ENCODE data around the gene MAP4K4. TPM values are rescaled to one million over a fixed set of nuclear protein-coding genes. Genes with fewer than 3 reads are reported as not detected.

Gene MAP4K4
- total RNA-seq, 2 experiments from 2014 or later, result 25.2 to 25.8 TPM

DNA sequence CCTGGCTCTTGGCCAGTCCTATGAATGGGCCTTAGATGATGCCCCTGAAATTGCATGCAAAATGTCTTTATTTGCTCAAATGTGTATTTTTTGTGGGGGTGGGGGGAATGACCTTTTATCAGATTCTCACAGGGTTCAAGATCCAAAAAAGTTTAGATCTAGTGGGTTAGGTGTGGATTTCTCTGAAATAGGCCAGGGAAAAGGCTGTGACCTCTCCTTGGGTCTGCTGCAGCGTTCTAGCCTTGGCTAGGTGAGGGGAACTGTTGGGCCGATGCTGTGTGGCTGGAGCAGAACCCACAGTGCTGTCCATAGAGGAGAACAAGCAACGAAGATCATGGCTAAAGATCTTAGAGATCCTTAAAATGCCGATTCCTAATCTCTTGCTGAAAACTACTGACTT, 163.9 kb downstream of the MAP4K4 start:
- ChIA-PET CTCF (no interaction called here), POLR2A (no interaction called here)

GRCh38 chr2:101863534-101863933, 166.0 kb downstream of the MAP4K4 start:
- POLR2A ChIA-PET, result no interaction called here
- CTCF ChIA-PET, result no interaction called here

- ChIA-PET POLR2A (no interaction called here), CTCF (interaction anchor here (0.5 kb wide), 1 partner anchor 156 kb away, joined by 3 read pairs; no protein-coding TSS in a partner anchor)
Observed at GRCh38 chr2:101864426-101864825, 166.9 kb downstream of the MAP4K4 start.

DNA sequence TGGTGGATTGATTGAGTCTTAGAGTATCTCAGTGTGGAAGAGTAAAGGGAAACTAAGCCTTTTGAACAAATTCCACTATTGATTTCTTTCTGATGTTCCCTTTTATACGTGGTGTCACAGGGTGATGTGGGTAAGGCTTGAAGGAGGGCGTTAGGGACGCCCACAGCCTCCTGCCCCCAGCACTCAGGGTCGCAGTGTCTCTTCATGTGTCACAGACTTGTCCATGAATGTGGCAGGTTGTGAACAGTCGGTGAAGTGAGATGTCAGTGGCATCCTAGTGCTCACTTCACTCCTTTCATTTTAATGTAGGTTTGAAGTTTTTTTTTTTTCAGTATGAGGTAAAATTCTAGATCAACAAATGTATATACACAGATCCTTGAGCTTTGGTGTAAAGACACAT, 171.0 kb downstream of the MAP4K4 start:
- POLR2A ChIA-PET, result no interaction called here

GRCh38 chr2:101869527-101869926, 172.0 kb downstream of the MAP4K4 start:
- ChIA-PET POLR2A (no interaction called here), CTCF (no interaction called here)

More for the DNA sequence above, 171.0 kb downstream of the MAP4K4 start:
- CTCF ChIA-PET, result no interaction called here

DNA sequence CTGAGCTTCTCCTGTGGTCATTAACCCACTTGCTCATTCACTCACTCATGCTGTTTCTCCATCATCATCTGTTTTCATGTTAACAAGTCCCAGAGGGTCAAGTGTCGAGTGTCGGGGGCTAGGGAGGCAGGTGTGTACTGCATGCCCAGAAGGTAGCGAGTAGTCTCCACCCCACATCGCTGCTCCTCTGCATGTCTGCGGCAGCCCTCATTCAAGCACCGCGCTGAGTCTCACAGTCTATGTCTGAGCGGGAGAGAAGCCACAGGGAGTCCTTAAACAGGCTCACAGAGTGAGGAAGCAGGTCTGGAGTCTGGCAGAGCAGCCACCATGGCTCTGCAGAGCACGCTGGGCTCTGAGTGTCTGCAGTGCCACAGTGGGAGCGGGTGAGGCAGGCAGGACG, 172.9 kb downstream of the MAP4K4 start:
- ChIA-PET POLR2A (no interaction called here), CTCF (no interaction called here)

GRCh38 chr2:101871480-101871879, 174.0 kb downstream of the MAP4K4 start:
- ChIA-PET POLR2A (no interaction called here), CTCF (interaction anchor here (0.5 to 0.7 kb wide), 2 partner anchors 10 to 133 kb away, joined by 3 read pairs; no protein-coding TSS in a partner anchor)

DNA sequence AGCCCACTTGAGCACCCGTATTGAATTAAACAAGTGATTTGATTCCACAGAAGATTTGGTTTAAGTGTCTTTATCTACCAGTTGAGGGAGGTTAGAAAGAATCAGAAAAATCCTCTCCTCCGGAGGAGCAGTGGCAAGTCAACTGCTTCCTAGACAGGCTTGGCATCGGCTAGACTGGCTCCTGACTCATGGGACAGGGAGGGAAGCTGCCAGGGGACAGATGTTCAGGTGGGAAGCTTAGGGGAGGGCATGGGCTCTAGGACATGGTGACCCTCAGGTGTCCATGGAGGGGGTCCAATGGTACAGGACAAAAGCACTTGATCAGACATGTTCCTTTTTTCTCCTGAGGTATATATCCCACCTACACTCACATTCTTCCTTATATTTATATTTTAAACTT, 175.0 kb downstream of the MAP4K4 start:
- ChIA-PET POLR2A (no interaction called here), CTCF (no interaction called here)

GRCh38 chr2:101873543-101873942, 176.0 kb downstream of the MAP4K4 start:
- POLR2A ChIA-PET, result no interaction called here
- CTCF ChIA-PET, result interaction anchor here (0.5 kb wide), 1 partner anchor 69 kb away, joined by 4 read pairs; no protein-coding TSS in a partner anchor

DNA sequence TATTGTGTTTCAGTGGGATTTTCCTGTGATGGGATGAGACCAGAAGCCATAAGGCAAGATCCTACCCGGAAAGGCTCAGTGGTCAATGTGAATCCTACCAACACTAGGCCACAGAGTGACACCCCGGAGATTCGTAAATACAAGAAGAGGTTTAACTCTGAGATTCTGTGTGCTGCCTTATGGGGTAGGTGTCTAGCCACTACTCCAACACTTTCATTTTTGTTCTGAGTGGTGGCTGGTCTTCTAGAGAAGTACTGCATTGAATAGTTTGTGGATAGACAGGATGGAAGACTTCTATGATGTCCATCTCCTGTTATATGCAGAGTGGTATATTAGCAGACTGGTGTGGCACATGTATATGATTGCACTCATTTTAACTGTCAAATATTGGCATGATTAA, 176.6 kb downstream of the MAP4K4 start:
- ChIA-PET POLR2A (no interaction called here), CTCF (no interaction called here)

GRCh38 chr2:101879466-101879865, 182.0 kb downstream of the MAP4K4 start:
- POLR2A ChIA-PET, result no interaction called here
- CTCF ChIA-PET, result interaction anchor here (0.6 kb wide), 1 partner anchor 279 kb away, joined by 4 read pairs; no protein-coding TSS in a partner anchor

DNA sequence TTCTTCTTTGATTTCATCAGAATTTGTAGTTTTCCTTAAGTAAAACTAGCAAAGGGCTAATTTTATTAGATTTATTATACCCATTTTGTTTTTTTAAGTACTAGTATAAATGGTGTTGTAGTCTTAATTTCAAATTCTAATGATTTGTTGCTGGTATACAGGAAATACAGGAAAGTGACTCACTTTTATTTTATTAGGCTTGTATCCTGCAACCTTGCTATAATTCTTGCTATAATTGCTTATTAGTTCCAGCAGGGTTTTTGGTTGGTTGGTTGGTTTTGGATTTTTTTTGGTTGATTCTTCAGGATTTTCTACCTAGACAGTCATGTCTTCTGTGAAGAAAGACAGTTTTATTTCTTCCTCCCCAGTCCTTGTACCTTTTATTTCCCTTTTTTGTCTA, 183.6 kb downstream of the MAP4K4 start:
- POLR2A ChIA-PET, result no interaction called here

GRCh38 chr2:101882769-101883307, 185.3 kb downstream of the MAP4K4 start:
- ChIA-PET POLR2A (no interaction called here), CTCF (interaction anchor here (1.0 to 1.9 kb wide), 6 partner anchors 116 to 561 kb away, joined by 3 to 18 read pairs (median 5); no protein-coding TSS in a partner anchor)

More for the DNA sequence above, 183.6 kb downstream of the MAP4K4 start:
- CTCF ChIA-PET, result interaction anchor here (1.1 kb wide), 1 partner anchor 9 kb away, joined by 3 read pairs; no protein-coding TSS in a partner anchor

DNA sequence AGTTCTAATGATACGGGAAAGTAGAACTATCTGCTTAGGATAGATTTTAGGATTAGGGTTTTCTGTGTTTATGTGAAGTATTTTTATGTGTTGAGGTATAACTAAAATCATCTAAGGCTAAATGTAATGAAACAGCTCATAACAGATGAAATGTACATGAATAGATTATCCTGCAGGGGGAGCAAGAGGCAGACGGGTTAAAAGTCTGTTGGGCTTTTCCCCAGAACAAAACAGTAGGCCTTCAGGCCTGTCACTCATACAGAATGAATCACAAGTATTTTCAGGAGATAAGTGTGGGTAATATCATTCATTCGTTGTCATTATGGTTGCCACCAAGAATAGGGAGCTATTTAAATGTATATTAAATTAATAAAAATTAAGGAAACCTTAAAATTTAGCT, 186.4 kb downstream of the MAP4K4 start:
- ChIA-PET CTCF (interaction anchor here (0.9 to 1.9 kb wide), 16 partner anchors 13 to 569 kb away, joined by 3 to 18 read pairs (median 5); no protein-coding TSS in a partner anchor), POLR2A (no interaction called here)

- CTCF ChIA-PET, result interaction anchor here (0.9 to 1.9 kb wide), 12 partner anchors 12 to 569 kb away, joined by 3 to 18 read pairs (median 4); no protein-coding TSS in a partner anchor
- POLR2A ChIA-PET, result no interaction called here
Observed at GRCh38 chr2:101884423-101884822, 186.9 kb downstream of the MAP4K4 start.

DNA sequence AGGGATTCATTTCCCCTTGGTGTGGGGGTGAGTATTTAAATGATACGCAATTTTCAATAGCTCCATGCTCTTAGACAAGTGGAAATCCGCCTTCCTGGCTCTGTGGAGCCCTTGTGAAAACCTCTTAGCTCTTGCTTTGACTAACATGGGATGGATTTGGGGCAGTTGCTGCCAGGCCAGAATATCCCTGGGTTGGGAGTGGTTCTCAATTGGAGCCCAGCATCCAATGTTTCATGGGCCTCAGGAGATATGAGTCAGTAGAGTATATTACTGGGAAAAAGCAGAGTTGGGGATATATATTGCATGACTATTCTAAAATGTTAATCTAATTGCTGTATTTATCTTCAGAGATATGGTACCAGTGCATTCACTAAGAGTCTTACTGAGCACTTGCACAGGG, 189.8 kb downstream of the MAP4K4 start:
- CTCF ChIA-PET, result interaction anchor here (1.1 kb wide), 1 partner anchor 36 kb away, joined by 3 read pairs; no protein-coding TSS in a partner anchor
- POLR2A ChIA-PET, result no interaction called here

GRCh38 chr2:101889460-101890098, 192.1 kb downstream of the MAP4K4 start:
- CTCF ChIA-PET, result no interaction called here
- POLR2A ChIA-PET, result no interaction called here

GRCh38 chr2:101892377-101892776, 194.9 kb downstream of the MAP4K4 start:
- POLR2A ChIA-PET, result no interaction called here
- CTCF ChIA-PET, result no interaction called here

- CTCF ChIA-PET, result no interaction called here
- POLR2A ChIA-PET, result no interaction called here
Observed at GRCh38 chr2:101893681-101894381, 196.3 kb downstream of the MAP4K4 start.

GRCh38 chr2:101895039-101895438, 197.5 kb downstream of the MAP4K4 start:
- POLR2A ChIA-PET, result no interaction called here
- CTCF ChIA-PET, result no interaction called here

DNA sequence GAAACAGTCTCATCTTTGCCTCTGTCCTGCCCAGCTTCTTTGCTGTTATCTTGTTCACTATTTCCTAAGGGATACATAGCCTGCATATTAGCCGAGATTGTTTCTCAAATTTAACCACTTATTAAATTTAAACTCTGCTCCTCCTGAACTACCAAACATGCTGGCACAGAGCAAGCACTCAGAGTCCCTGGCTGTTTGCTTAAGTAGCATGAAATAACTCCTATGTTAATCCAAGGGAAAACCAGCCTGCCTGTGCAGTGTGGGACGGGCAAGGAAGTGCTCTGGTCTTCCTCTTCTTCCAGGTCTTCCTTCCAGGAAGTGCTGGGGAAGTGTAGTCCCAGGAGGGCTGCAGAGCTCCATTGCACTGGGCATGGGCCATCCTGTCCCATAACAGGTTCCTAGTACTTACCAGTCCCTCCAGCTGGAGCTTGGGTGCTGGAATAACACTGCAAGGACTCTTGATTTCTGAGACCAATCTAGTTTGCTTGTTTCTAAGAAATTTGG, 198.4 kb downstream of the MAP4K4 start:
- CTCF ChIA-PET, result interaction anchor here (1.2 kb wide), 1 partner anchor 12 kb away, joined by 3 read pairs; no protein-coding TSS in a partner anchor
- POLR2A ChIA-PET, result no interaction called here

All from activated CD8-positive, alpha-beta memory T cell treated with anti-CD3 and anti-CD28 coated beads for 36 hours (primary cell).